ENCODE data around the gene SLC9A3.

SLC9A3 gene

GRCh38 chr5:555058-555623, 30.9 kb upstream of the SLC9A3 start:
- Histone ChIP-seq H3K9ac (ENCODE audit: low read depth, low read length) (no peak overlapping the region), H3K4me1 (ENCODE audit: control insufficient read depth, insufficient read depth, low read length) (no peaks in the 10 kb centered on the region), H3K27ac (ENCODE audit: low read depth, low read length) (no peak overlapping the region), H3K27me3 (ENCODE audit: control insufficient read depth, insufficient read depth, low read length) (peaks cover 2% of the 10 kb centered on the region; the same call in 1 of the 2 replicates), H3K4me3 (ENCODE audit: low read depth, low read length) (no peak overlapping the region), H3K9me3 (ENCODE audit: control insufficient read depth, insufficient read depth, low read length) (no peaks in the 10 kb centered on the region), H3K36me3 (ENCODE audit: control insufficient read depth, insufficient read depth, low read length) (no peaks in the 10 kb centered on the region)

GRCh38 chr5:554284-554988, 30.2 kb upstream of the SLC9A3 start:
- Histone ChIP-seq H3K9ac (ENCODE audit: low read depth, low read length) (no peak overlapping the region), H3K4me1 (ENCODE audit: control insufficient read depth, insufficient read depth, low read length) (no peaks in the 10 kb centered on the region), H3K27me3 (ENCODE audit: control insufficient read depth, insufficient read depth, low read length) (peaks cover 2% of the 10 kb centered on the region; the same call in 1 of the 2 replicates), H3K36me3 (ENCODE audit: control insufficient read depth, insufficient read depth, low read length) (no peaks in the 10 kb centered on the region), H3K27ac (ENCODE audit: low read depth, low read length) (no peak overlapping the region), H3K4me3 (ENCODE audit: low read depth, low read length) (no peak overlapping the region), H3K9me3 (ENCODE audit: control insufficient read depth, insufficient read depth, low read length) (no peaks in the 10 kb centered on the region)

- Histone ChIP-seq H3K9me3 (ENCODE audit: control insufficient read depth, insufficient read depth, low read length) (no peaks in the 10 kb centered on the region), H3K9ac (ENCODE audit: low read depth, low read length) (no peak overlapping the region), H3K27ac (ENCODE audit: low read depth, low read length) (no peak overlapping the region), H3K36me3 (ENCODE audit: control insufficient read depth, insufficient read depth, low read length) (no peaks in the 10 kb centered on the region), H3K27me3 (ENCODE audit: control insufficient read depth, insufficient read depth, low read length) (peaks cover 2% of the 10 kb centered on the region; the same call in 1 of the 2 replicates), H3K4me1 (ENCODE audit: control insufficient read depth, insufficient read depth, low read length) (no peaks in the 10 kb centered on the region), H3K4me3 (ENCODE audit: low read depth, low read length) (no peak overlapping the region)
These were observed 29.6 kb upstream of the SLC9A3 start for GRCh38 chr5:553874-554273.

GRCh38 chr5:551406-551805, 27.2 kb upstream of the SLC9A3 start:
- Histone ChIP-seq H3K4me3 (ENCODE audit: low read depth, low read length) (no peak overlapping the region), H3K9ac (ENCODE audit: low read depth, low read length) (no peak overlapping the region), H3K27ac (ENCODE audit: low read depth, low read length) (no peak overlapping the region), H3K27me3 (ENCODE audit: control insufficient read depth, insufficient read depth, low read length) (peaks cover 2% of the 10 kb centered on the region; the same call in 1 of the 2 replicates), H3K9me3 (ENCODE audit: control insufficient read depth, insufficient read depth, low read length) (no peaks in the 10 kb centered on the region), H3K4me1 (ENCODE audit: control insufficient read depth, insufficient read depth, low read length) (no peaks in the 10 kb centered on the region), H3K36me3 (ENCODE audit: control insufficient read depth, insufficient read depth, low read length) (no peaks in the 10 kb centered on the region)

- H3K4me3 ChIP-seq (ENCODE audit: low read depth, low read length), result no peak overlapping the region
- no peak overlapping the region for H3K9ac ChIP-seq (ENCODE audit: low read depth, low read length)
- H3K9me3 ChIP-seq (ENCODE audit: control insufficient read depth, insufficient read depth, low read length), result no peaks in the 10 kb centered on the region
- peaks cover 2% of the 10 kb centered on the region; the same call in 1 of the 2 replicates for H3K27me3 ChIP-seq (ENCODE audit: control insufficient read depth, insufficient read depth, low read length)
- no peaks in the 10 kb centered on the region for H3K4me1 ChIP-seq (ENCODE audit: control insufficient read depth, insufficient read depth, low read length)
- no peaks in the 10 kb centered on the region for H3K36me3 ChIP-seq (ENCODE audit: control insufficient read depth, insufficient read depth, low read length)
- no peak overlapping the region for H3K27ac ChIP-seq (ENCODE audit: low read depth, low read length)
These were observed 25.0 kb upstream of the SLC9A3 start for GRCh38 chr5:549229-549628.

GRCh38 chr5:548256-548655, 24.0 kb upstream of the SLC9A3 start:
- H3K27me3 ChIP-seq (ENCODE audit: control insufficient read depth, insufficient read depth, low read length), result peaks cover 2% of the 10 kb centered on the region; the same call in 1 of the 2 replicates
- no peaks in the 10 kb centered on the region for H3K9me3 ChIP-seq (ENCODE audit: control insufficient read depth, insufficient read depth, low read length)
- no peak overlapping the region for H3K4me3 ChIP-seq (ENCODE audit: low read depth, low read length)
- no peaks in the 10 kb centered on the region for H3K36me3 ChIP-seq (ENCODE audit: control insufficient read depth, insufficient read depth, low read length)
- no peaks in the 10 kb centered on the region for H3K4me1 ChIP-seq (ENCODE audit: control insufficient read depth, insufficient read depth, low read length)
- no peak overlapping the region for H3K27ac ChIP-seq (ENCODE audit: low read depth, low read length)
- H3K9ac ChIP-seq (ENCODE audit: low read depth, low read length), result no peak overlapping the region

GRCh38 chr5:547086-547924, 23.1 kb upstream of the SLC9A3 start:
- Histone ChIP-seq H3K9me3 (ENCODE audit: control insufficient read depth, insufficient read depth, low read length) (no peaks in the 10 kb centered on the region), H3K27me3 (ENCODE audit: control insufficient read depth, insufficient read depth, low read length) (peaks cover 2% of the 10 kb centered on the region; the same call in 1 of the 2 replicates), H3K4me3 (ENCODE audit: low read depth, low read length) (no peak overlapping the region), H3K36me3 (ENCODE audit: control insufficient read depth, insufficient read depth, low read length) (no peaks in the 10 kb centered on the region), H3K4me1 (ENCODE audit: control insufficient read depth, insufficient read depth, low read length) (no peaks in the 10 kb centered on the region), H3K9ac (ENCODE audit: low read depth, low read length) (no peak overlapping the region), H3K27ac (ENCODE audit: low read depth, low read length) (no peak overlapping the region)

- Histone ChIP-seq H3K9ac (ENCODE audit: low read depth, low read length) (no peak overlapping the region), H3K4me3 (ENCODE audit: low read depth, low read length) (no peak overlapping the region), H3K4me1 (ENCODE audit: control insufficient read depth, insufficient read depth, low read length) (no peaks in the 10 kb centered on the region), H3K36me3 (ENCODE audit: control insufficient read depth, insufficient read depth, low read length) (no peaks in the 10 kb centered on the region), H3K27ac (ENCODE audit: low read depth, low read length) (no peak overlapping the region), H3K27me3 (ENCODE audit: control insufficient read depth, insufficient read depth, low read length) (peaks cover 2% of the 10 kb centered on the region; the same call in 1 of the 2 replicates), H3K9me3 (ENCODE audit: control insufficient read depth, insufficient read depth, low read length) (no peaks in the 10 kb centered on the region)
These were observed 22.2 kb upstream of the SLC9A3 start for GRCh38 chr5:546376-546908.

GRCh38 chr5:545641-546375, 21.6 kb upstream of the SLC9A3 start:
- no peaks in the 10 kb centered on the region for H3K36me3 ChIP-seq (ENCODE audit: control insufficient read depth, insufficient read depth, low read length)
- no peaks in the 10 kb centered on the region for H3K4me1 ChIP-seq (ENCODE audit: control insufficient read depth, insufficient read depth, low read length)
- H3K27ac ChIP-seq (ENCODE audit: low read depth, low read length), result no peak overlapping the region
- H3K9ac ChIP-seq (ENCODE audit: low read depth, low read length), result no peak overlapping the region
- H3K9me3 ChIP-seq (ENCODE audit: control insufficient read depth, insufficient read depth, low read length), result no peaks in the 10 kb centered on the region
- no peak overlapping the region for H3K4me3 ChIP-seq (ENCODE audit: low read depth, low read length)
- H3K27me3 ChIP-seq (ENCODE audit: control insufficient read depth, insufficient read depth, low read length), result peaks cover 2% of the 10 kb centered on the region; the same call in 1 of the 2 replicates

GRCh38 chr5:544675-545355, 20.6 kb upstream of the SLC9A3 start:
- no peaks in the 10 kb centered on the region for H3K27me3 ChIP-seq (ENCODE audit: control insufficient read depth, insufficient read depth, low read length)
- H3K4me3 ChIP-seq (ENCODE audit: low read depth, low read length), result no peak overlapping the region
- H3K9ac ChIP-seq (ENCODE audit: low read depth, low read length), result no peak overlapping the region
- no peaks in the 10 kb centered on the region for H3K9me3 ChIP-seq (ENCODE audit: control insufficient read depth, insufficient read depth, low read length)
- no peaks in the 10 kb centered on the region for H3K4me1 ChIP-seq (ENCODE audit: control insufficient read depth, insufficient read depth, low read length)
- H3K27ac ChIP-seq (ENCODE audit: low read depth, low read length), result no peak overlapping the region
- no peaks in the 10 kb centered on the region for H3K36me3 ChIP-seq (ENCODE audit: control insufficient read depth, insufficient read depth, low read length)
